Activated CD8-positive, alpha-beta memory T cell treated with anti-CD3 and anti-CD28 coated beads for 1 hour (primary cell): ENCODE data around the gene HSD11B1L.

Experiments
- DNase-seq, 2 donors: peaks; one replicate each; pipeline ENCODE4 v3.0.0-alpha.2; 2020; ENCODE audit warnings: low read depth in 1 of 2; ENCODE audit errors: extremely low read depth in 1 of 2

The HSD11B1L gene, protein sequence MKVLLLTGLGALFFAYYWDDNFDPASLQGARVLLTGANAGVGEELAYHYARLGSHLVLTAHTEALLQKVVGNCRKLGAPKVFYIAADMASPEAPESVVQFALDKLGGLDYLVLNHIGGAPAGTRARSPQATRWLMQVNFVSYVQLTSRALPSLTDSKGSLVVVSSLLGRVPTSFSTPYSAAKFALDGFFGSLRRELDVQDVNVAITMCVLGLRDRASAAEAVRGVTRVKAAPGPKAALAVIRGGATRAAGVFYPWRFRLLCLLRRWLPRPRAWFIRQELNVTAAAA

DNA sequence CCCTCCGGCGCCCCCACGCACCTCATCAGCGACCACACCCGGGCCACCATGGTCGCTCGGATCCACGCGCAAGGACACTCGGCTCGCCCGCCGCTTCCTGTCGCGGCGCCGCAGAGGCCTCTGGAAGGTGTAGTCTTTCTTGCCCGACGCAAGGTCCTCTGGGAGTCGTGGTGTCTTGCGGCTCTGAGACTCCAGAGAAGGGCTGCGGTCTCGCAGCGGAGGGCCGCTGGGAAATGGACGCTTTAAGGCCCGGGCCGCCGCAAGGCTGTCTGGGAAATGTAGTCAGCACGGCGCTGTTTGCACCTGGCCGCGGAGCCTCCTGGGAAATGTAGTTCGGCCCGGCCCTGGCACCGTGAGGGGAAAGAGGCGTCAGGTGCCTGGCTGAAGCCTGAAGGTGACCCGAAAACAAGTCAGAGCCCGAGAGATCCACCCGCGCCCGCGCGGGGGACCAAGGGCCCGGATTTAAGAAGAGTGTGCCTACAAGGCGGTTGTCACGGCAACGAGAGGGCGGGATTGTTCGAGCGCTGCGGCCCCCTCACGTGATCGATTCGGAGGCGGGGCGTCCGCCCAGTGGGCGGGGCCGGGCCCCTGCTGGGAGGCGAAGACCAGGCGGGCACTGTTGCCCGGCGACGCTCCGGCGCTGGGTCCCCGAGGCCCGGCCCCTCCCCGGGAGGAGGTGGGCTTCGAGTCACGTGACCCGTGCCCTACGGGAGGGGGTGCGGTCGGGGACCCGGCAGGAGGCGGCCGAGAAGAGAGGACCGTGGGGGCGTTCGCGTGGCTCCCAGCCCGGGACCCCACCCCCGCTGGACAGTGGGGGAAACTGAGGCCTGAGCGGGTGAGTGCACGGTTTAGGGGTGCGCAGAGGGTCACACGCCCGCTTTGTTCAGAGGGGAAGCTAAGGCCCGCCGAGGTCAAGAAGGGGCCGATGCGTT, at the start of gene HSD11B1L, which contains the start of gene MICOS13:
Gene HSD11B1L (plus strand): TSS at position 591 of the 932 bp plus-strand sequence. CDS start 3,806 bp downstream, outside the sequence.
Gene MICOS13 (minus strand): TSS at position 80 of the 932 bp plus-strand sequence. CDS start 30 bp downstream, at position 50.
- DNase-seq = peak; percentile 94 to 96

DNA sequence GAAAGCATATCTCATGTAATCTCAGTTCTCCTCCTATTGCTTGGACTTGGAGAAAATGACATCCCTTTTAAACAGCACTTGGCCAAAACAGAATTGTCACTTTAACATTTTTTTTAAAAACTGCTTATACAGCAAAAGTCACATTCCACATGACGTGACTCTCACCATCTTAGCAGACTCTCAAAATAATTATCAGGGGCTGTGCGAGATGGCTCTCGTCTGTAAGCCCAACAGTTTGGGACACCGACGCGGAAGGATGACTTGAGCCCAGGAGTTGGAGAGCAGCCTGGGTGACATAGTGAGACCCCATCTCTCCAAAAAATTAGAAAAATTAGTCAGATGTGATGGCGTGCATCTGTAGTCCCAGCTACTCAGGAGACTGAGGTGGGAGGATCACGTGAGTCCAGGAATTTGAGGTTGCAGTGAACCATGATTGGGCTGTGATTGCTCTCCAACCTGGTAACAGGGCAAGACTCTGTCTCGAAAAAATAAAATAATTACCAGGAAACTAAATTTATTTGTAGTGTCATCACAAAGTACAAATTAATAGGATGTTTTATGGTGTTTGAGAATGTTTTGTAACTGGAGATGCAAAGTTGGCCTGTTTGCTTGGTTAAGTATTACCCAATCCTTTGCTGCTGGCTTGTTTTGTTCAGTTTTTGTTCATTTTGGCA, 49.1 kb upstream of the HSD11B1L start:
- no peak for DNase-seq

DNA sequence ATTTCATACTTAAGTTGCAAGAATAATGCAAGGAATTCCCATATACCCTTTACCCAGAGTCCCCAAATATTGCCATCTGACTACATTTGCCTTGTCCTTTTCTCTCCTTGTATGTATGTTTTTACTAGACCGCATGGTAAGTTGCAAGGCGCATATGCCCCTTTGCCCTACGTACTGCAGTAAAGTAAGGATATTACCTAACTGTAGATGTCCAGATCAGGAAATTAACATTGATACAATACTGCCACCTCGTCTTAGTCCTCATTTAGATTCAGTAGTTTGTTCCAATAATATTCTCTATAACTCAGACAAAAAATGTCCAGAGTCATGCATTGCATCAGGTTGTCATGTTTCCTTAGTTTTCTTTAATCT, 48.6 kb upstream of the HSD11B1L start:
- no peak for DNase-seq

DNA sequence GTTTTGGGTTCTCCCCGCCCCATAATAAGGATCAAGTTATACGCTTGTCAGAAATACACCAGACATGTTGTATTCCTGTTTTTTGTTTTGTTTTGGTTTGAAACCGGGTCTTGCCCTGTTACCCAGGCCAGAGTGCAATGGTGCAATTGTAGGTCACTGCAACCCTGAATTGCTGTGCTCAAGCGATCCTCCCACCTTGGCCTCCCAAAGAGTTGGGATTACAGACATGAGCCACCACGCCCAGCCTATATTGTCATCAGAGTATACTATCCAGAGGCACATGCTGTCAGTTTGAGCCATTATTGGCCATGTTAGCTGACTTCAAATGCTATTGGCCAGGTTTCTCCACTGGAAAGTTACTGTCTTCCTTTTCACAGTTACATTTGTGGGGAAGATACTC, 48.2 kb upstream of the HSD11B1L start:
- DNase-seq = no peak

DNA sequence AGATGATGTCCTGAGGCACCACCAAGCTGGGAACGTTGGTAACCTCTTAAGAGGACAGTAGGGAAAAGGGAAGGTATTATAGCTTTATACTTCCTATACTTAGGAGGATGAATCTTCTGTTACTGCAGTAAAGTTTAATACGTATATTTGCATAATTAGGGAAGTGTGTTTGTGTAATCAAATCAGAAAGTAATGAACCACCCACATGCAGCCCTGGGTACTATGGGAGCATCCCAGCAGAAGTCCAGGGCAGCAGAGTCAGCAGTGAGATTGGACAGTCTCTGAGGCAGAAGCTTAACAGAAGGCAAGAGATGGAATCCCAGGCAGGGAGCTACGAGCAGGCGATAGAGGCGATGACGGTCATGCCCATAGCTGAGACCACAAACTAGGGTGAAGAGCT, 45.4 kb upstream of the HSD11B1L start:
- DNase-seq = no peak

DNA sequence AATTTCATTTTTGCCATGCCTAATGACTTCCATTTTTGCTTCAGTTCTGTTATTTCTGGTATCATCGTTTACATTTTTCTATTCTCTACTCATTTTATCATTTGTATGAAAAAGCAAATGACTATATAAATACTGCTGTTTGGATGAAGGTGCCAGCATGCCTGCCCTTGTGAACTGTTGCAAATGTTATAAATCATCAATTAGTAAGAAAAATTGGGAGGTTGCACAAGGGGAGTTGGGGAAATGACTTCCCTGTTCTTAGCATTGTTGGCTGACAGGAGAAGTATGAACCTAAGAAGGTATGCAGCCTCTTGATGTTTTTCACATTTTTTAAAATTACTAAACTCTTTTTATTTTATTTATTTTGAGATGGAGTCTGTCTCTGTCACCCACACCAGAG, 42.9 kb upstream of the HSD11B1L start:
- no peak for DNase-seq

DNA sequence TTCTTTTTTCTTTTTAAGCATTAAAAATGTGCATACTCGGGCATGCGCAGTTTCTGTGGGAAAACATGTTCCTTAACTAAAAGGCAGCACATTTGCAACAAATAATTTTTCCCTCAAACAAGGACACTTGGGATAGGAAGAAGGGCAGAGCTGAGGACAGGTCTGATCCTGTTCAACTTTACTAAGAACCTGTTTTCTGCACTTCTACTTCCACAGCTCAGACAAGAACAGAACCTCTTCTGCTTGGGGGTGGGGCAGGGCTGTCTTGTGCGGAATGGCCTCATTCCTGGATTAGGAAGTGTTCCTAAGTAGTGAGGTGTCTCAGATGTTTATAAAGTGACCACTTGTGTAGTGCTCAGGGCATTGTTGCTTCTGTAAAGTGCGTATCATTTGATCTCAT, 39.7 kb upstream of the HSD11B1L start:
- no peak for DNase-seq

DNA sequence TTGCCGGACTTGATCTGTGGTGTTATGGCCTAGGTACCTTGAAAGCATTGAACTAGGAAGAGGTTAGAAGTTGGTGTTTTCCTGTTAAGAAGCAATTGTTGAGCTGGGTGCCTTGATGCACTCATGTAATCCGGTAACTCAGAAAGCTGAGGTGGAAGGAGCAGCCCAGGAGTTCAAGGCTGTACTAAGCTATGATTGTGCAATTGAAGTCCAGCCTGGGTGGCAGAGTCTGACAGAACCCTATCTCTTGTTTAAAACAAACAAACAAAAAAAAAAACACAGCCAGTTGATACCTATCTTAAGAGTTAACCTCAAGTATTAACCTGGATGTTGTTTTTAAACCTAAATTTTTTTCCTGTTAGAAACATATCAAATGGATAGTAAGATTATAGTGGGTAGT, 38.6 kb upstream of the HSD11B1L start:
- no peak for DNase-seq

DNA sequence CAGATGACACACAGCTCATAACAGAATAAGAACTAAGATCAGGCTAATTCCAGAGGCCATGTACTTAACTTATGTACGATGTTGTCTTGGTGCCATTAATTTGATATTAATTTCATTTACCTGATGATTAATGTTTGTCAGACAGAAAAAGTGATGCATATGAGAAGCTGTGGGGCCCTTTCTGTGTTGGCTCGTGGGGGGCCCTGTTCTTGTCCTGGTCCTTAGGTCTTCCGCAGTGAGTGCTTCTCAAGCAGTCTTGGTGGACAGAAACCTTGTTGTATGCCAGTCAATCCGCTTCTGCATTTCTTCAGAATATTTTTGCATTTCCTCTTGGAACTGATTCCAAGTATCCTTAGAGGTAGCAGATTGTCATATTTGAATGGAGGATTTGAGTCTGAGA, 37.8 kb upstream of the HSD11B1L start:
- DNase-seq = no peak

DNA sequence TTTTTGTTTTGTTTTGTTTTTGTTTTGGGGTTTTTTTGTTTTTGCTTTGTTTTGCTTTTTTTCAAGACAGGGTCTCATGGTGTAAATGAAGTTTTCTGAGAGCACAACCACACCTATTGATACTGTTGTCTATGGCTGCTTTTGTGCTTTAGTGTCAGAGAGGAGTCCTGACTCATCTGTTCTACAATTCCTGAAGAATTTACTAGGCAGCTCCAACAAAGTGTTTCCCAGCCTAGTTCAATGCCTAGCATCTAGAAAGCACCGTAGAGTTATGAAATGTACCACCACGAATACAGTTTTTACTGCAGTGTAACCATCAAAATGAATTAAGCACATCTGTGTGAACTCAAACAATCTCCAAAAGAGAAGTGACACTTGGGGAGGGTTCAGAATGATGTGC, 36.8 kb upstream of the HSD11B1L start:
- DNase-seq = no peak

DNA sequence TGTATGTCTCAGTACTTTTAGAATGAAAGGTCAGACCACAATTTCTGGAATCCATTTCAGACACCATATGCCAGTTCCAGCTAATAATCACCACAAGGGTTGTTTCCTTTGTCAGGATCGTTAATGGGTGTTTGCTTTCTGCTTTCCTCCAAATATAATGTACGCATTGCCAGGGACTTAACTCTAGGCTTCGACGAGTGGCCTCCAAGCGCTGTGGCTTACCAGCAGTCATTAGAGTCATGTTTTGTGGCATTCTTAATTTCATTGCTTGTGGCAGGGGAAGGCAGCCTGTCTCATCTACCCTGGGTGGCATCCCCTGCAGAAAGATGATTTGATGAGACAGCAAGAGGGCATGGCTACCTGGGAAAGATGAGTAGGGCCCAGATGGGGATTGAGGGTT, 35.4 kb upstream of the HSD11B1L start:
- no peak for DNase-seq

DNA sequence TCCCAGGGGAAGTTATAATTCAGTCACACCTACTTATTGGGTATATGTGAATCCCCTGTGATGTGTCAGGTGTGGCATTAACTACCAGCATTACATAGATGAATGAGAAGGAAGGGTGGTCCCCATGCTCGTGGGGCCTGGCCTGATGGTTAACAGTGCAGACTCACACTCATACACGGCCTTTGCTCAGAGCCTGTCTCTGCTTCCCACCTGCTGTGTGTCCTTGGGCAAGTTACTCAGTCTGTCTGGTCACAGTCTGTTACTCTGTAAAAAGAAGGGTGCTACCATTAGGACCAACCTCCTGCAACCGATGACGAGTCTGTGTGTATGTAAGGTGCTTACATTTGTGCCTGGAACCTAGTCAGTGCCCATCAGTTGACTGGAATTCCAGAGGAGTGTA, 34.1 kb upstream of the HSD11B1L start:
- DNase-seq = no peak

DNA sequence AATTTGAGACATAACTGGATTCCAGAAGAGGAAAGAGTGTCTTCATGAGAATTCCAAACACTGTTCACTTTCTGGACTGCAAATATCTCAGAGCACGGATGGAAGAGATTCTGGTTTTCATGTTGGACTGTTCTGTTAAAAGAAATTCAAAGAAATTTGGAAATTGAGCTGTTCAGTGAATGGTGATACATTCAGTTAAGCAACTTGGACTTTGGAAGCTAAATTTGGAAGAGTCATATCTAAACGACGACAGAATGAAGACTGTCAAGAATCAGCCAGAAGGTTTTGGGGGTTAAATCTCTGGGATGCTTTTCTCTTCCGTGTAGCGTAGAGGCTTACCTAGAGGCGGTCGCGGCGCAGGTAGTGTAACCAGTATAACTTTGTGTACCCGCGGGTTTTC, 32.4 kb upstream of the HSD11B1L start:
- DNase-seq = no peak

DNA sequence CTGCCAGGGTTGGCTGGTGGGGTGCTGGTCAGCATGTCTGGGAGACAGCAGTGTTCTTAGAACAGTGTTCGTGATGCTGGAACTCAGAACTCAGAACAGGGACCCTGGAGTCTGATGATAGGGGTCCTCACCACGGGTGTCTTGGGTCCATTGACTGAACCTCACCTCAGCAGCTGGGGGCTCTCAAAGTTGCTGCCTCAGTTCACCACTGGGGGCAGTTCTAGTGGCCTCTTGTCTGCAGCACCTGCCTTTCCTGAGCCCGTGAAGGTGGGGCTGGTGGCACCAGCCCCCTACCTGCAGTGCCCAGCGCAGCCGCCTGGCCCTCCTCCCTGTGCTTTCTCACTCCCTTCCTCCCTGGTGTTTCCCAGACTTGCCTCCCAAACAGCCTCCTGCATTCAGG, 29.5 kb upstream of the HSD11B1L start:
- DNase-seq = no peak

DNA sequence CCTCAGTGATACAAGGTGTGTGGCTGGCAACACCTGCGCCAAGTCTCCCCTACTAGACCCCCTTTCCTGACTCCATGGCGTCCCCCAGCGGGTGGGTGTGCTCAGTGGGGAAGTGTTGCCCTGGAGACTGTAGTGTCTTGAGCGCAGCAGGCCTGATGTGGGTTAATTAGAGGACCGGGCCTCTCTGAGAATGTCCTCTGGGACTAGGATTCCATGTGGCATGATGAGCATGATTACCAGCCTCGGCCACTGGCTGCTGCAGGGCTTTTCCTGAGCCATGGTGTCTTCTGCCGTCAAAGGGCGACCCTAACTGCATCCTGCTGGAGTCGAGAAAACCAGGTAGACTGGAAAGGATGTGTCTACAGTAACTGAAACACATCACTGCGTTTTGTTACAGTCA, 28.6 kb upstream of the HSD11B1L start:
- DNase-seq = no peak

DNA sequence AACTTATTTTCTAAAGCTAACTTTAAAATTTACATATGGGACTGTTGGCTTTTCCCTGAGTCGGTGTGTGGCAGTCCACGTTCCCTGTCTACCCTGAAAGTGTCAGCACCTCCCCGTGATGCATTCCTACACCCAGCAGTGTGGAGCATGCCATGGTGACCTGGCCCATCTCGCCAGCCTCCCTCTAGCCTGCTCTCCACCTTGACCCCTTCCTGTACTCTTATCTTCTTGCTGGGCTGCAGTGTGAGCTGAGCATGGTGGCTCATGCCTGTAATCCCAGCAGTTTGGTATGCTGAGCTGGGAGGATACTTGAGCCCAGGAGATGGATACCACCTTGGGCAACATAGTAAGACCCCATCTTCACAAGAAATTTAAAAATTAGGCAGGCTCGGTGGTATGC, 25.9 kb upstream of the HSD11B1L start:
- DNase-seq = no peak

DNA sequence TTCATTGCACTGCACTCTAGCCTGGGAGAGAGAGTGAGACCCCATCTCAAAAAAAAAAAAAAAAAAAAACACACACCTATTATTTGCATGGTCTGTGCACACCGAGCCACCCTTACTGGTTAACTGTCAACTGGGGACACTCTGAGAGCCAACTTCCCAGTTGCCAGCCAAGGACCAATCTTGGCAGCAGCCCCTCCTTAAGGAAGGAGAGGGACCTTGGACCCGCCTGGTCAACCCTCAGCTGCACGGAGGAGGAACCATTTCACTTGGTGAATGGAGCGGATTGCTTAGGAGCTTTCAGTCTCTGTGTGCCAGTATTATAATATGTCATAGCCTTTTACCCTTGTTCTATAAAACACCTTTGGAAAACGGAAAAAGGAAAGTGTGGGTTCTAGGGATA, 25.4 kb upstream of the HSD11B1L start:
- DNase-seq = no peak

DNA sequence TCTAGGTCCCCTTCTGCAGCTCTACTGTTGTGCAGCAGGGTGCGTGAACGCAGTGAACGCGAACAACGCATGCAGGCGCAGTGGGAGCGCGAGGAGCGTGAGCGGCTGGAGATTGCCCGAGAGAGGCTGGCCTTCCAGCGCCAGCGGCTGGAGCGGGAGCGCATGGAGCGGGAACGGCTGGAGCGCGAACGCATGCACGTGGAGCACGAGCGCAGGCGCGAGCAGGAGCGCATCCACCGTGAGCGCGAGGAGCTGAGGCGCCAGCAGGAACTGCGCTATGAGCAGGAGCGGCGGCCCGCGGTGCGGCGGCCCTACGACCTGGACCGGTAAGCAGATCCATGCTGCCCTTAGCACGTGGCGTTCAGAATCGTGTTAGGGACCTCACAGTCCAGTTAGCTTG, 19.3 kb upstream of the HSD11B1L start:
- DNase-seq = no peak

DNA sequence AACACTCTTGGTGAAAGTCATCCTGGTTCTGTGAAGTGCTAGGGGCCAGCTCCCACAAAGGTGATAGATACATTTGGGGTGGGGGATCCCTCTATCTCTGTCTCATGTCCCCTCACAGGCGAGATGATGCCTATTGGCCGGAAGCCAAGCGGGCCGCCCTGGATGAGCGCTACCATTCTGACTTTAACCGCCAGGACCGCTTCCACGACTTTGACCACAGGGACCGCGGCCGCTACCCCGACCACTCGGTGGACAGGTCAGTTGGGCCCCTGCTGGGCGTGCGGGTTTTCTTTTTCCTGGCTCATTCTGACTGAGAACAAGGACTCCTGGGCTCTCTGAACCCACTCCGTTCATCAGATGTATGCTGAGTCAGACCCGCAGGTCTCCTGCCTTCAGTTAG, 16.9 kb upstream of the HSD11B1L start:
- DNase-seq = no peak

DNA sequence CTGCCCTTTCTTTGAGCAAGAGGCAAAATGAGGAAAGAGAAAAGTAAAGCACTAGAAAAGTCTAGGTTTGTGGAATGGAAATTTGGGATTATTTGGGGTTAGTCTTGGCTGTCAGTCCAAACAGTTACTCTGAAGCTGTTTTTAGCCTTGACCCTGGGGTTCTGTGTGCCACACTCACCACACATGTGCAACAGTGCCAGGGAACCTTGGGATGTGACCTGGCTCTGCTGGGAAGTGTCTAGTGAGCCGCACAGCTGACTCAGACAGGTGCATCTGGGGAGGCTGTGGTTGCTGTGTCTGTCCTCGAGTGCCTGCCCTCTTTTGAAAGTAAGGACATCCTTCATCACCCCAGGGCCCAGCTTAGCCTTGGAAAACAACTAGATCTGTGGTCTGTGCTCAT, 16.3 kb upstream of the HSD11B1L start:
- no peak for DNase-seq

DNA sequence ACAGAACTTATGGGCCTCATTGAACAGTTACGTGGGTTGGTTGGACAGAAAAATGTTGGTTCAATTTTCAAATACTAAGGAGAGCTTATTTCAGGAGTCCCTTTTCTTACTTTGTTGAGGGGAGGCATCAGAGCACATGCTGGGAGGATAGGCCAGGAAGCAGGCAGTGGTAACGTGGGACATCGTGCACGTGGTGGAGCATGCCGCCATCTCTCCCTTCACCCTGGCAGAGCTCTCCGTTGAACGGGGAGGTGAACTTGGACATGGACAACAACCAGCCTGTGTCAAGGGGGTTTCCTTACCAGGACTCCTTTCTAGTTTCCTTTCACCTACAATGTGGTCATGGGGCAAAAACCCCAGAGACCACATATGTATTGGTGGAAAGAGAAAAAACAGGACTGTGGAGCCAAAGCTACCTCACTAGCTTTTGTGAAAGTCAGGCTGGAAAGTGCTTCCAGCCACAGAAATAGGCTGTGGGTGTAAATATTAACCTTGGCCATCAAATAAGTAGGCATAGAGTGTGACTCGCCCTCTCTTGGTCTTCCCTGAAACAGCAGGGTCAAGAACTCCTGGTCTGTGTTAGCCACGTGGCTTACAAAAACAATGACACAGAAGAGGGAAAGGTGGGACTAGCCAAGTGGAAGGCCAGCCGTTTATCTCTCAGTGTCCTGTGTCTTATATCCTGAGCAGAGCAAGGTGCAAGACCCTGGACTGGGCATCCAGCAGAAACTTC, 14.9 kb upstream of the HSD11B1L start:
- DNase-seq = no peak
